HG03039 (cell line): ENCODE measurements around the gene SLAMF1.
"Not testable (repeated sequence)": the region's sequence is repeated elsewhere in the genome, so short reads cannot be mapped to it uniquely, and the experiment has no call there.

Source experiments
- ATAC-seq: cut with Tn5 transposase; IDR thresholded peaks from one replicate; pipeline ENCODE4 v1.9.1; 2021; ENCODE audit warnings: mild to moderate bottlenecking, moderate library complexity; ENCODE audit not compliant: unreplicated experiment

Gene SLAMF1

GRCh38 chr1:160567858-160568682 is 78.8 kb downstream of the SLAMF1 start:
- no peak for ATAC-seq

GRCh38 chr1:160567341-160567740 is 79.5 kb downstream of the SLAMF1 start:
- ATAC-seq = no peak

- ATAC-seq = no peak
Observed at GRCh38 chr1:160565564-160565963, 81.3 kb downstream of the SLAMF1 start.

GRCh38 chr1:160563230-160563629 is 83.6 kb downstream of the SLAMF1 start:
- not testable (repeated sequence) for ATAC-seq

DNA sequence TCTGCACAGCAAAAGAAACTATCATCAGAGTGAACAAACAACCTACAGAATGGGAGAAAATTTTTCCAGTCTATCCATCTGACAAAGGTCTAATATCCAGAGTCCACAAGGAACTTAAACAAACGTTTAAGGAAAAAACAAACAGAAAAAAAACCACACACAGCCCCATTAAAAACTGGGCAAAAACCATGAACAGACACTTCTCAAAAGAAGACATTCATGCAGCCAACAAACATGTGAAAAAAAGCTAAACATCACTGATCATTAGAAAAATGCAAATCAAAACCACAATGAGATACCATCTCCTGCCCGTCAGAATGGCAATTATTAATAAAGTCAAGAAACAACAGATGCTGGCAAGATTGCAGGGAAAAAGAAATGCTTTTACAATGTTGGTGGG is 84.1 kb downstream of the SLAMF1 start:
- ATAC-seq = not testable (repeated sequence)

DNA sequence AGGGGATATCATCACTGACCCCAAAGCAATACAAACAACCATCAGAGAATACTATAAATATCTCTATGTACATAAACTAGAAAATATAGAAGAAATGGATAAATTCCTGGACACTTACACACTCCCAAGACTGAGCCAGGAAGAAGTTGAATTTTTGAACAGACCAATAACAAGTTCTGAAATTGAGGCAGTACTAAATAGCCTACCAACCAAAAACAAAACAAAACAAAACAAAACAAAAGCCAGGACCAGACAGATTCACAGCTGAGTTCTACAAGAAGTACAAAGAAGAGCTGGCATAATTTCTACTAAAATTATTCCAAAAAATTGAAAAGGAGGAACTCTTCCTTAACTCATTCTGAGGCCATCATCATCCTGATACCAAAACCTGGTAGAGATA is 86.0 kb downstream of the SLAMF1 start:
- ATAC-seq = no peak

GRCh38 chr1:160560045-160560705 is 86.7 kb downstream of the SLAMF1 start:
- no peak for ATAC-seq

DNA sequence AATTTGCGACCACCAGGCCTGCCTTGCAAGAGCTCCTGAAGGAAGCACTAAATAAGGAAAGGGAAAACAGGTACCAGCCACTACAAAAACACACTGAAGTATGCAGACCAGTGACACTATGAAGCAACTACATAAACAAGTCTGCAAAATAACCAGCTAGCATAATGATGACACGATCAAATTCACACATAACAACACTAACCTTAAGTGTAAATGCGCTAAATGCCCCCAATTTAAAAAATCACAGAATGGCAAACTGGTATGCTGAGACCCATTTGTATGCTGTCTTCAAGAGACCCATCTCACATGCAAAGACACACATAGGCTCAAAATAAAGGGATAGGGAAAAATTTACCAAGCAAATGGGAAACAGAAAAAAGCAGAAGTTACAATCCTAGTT is 87.4 kb downstream of the SLAMF1 start:
- not testable (repeated sequence) for ATAC-seq

- ATAC-seq = no peak
Observed at GRCh38 chr1:160558660-160559380, 88.0 kb downstream of the SLAMF1 start.
